HG03097 (cell line): ENCODE measurements around the gene CHST2.
A peak's percentile ranks its signal among the peaks of the same experiment; 100 is the strongest.

Source experiments
- ATAC-seq: cut with Tn5 transposase; IDR thresholded peaks from one replicate; pipeline ENCODE4 v1.9.1; 2021; ENCODE audit not compliant: unreplicated experiment, low FRiP score

CHST2 gene

GRCh38 chr3:143165211-143165610 is 45.6 kb downstream of the CHST2 start:
- ATAC-seq: no peak

GRCh38 chr3:143165612-143166285 is 46.2 kb downstream of the CHST2 start:
- peak; percentile 63 for ATAC-seq

GRCh38 chr3:143166376-143166775 is 46.8 kb downstream of the CHST2 start:
- ATAC-seq: no peak

- no peak for ATAC-seq
Observed at GRCh38 chr3:143167969-143168854, 48.6 kb downstream of the CHST2 start.

- no peak for ATAC-seq
Observed at GRCh38 chr3:143168855-143169192, 49.3 kb downstream of the CHST2 start.

- ATAC-seq: no peak
Observed at GRCh38 chr3:143170074-143170473, 50.5 kb downstream of the CHST2 start.

GRCh38 chr3:143170676-143171075 is 51.1 kb downstream of the CHST2 start:
- no peak for ATAC-seq

- peak; percentile 75 for ATAC-seq
Observed at GRCh38 chr3:143171141-143171980, 51.8 kb downstream of the CHST2 start.

GRCh38 chr3:143172062-143172794 is 52.7 kb downstream of the CHST2 start:
- no peak for ATAC-seq

GRCh38 chr3:143172795-143173145 is 53.2 kb downstream of the CHST2 start:
- ATAC-seq: no peak

- no peak for ATAC-seq
Observed at GRCh38 chr3:143173242-143173641, 53.7 kb downstream of the CHST2 start.
